WTC11 (cell line): ENCODE results near the gene PPM1B. TPM values are rescaled to one million over a fixed set of nuclear protein-coding genes. Genes with fewer than 3 reads are reported as not detected.

Experiments
- ATAC-seq: fragments of 200-7000 bp; cut with Tn5 transposase; 2 replicates; pipeline ENCODE4 v1.10.0; 2021; ENCODE audit warnings: mild to moderate bottlenecking, moderate library complexity
- CTCF ChIA-PET: fragments of 300-600 bp; sonication (Branson Sonifier 250); formaldehyde crosslinking; loops from one replicate; lab custom pipeline; 2021; ENCODE audit warnings: antibody characterized with exemption; lab: Charles Lee
- POLR2A ChIA-PET: fragments of 350-600 bp; sonication (Branson Sonifier 250); formaldehyde crosslinking; loops from one replicate; lab custom pipeline; 2021; ENCODE audit warnings: antibody characterized with exemption; lab: Charles Lee
- DNase-seq: peaks from one replicate; pipeline ENCODE4 v3.0.0; 2021; ENCODE audit warnings: low spot score
- H3K27ac Mint-ChIP-seq: 2 replicates; pipeline ENCODE4 v1.8.0; 2021; ENCODE audit warnings: mixed read lengths
- H3K27me3 Mint-ChIP-seq: 2 replicates; pipeline ENCODE4 v1.8.0; 2021; ENCODE audit warnings: low read depth, mild to moderate bottlenecking, moderate library complexity, mixed read lengths
- H3K36me3 Mint-ChIP-seq: 2 replicates; pipeline ENCODE4 v1.8.0; 2021; ENCODE audit warnings: mixed read lengths
- H3K4me1 Mint-ChIP-seq: 2 replicates; pipeline ENCODE4 v1.8.0; 2022; ENCODE audit warnings: mixed read lengths
- H3K4me3 Mint-ChIP-seq: 2 replicates; pipeline ENCODE4 v1.8.0; 2021; ENCODE audit warnings: mild to moderate bottlenecking, moderate library complexity, mixed read lengths
- H3K9me3 Mint-ChIP-seq: 2 replicates; pipeline ENCODE4 v1.8.0; 2021; ENCODE audit warnings: mixed read lengths
- ELF4 ChIP-seq: sonication (generic); formaldehyde crosslinking; IDR thresholded peaks from 2 replicates; pipeline ENCODE4 v1.8.1; 2022; ENCODE audit warnings: low read depth, mild to moderate bottlenecking, moderate library complexity, missing genetic modification reagents
- ZNF138 ChIP-seq: sonication (generic); formaldehyde crosslinking; conservative IDR thresholded peaks from 2 replicates; pipeline ENCODE4 v1.8.1; 2022; ENCODE audit warnings: mild to moderate bottlenecking, moderate library complexity, missing genetic modification reagents
- ZNF396 ChIP-seq: fragments of 250-450 bp; sonication (Bioruptor Pico); IDR thresholded peaks from 2 replicates; pipeline ENCODE4 v1.8.0; 2021; ENCODE audit warnings: mild to moderate bottlenecking, moderate library complexity, borderline replicate concordance
- total RNA-seq: library from RNA; stranded (reverse); gene quantifications from 3 replicates; pipeline ENCODE4 v1.2.3, GENCODE V29; 2021
- TF ChIP-seq, protein P1 (sequence below): fragments of 200-600 bp; IDR thresholded peaks from 2 replicates; pipeline ENCODE4 v1.8.0; 2022; ENCODE audit warnings: antibody characterized with exemption
- TF ChIP-seq, protein P2 (sequence below): fragments of 250-450 bp; sonication (Bioruptor Pico); IDR thresholded peaks from 2 replicates; pipeline ENCODE4 v1.9.0; 2021; ENCODE audit warnings: mild to moderate bottlenecking, borderline replicate concordance
- TF ChIP-seq, protein P3 (sequence below): sonication (generic); formaldehyde crosslinking; IDR thresholded peaks from 2 replicates; pipeline ENCODE4 v1.8.0; 2023; ENCODE audit warnings: missing genetic modification reagents
- TF ChIP-seq, protein P4 (sequence below): sonication (generic); formaldehyde crosslinking; IDR thresholded peaks from 2 replicates; pipeline ENCODE4 v1.8.0; 2022; ENCODE audit warnings: mild to moderate bottlenecking, missing genetic modification reagents
- TF ChIP-seq, protein P5 (sequence below): sonication (generic); formaldehyde crosslinking; IDR thresholded peaks from 2 replicates; pipeline ENCODE4 v1.8.1; 2023; ENCODE audit warnings: mild to moderate bottlenecking, missing genetic modification reagents, moderate library complexity
- TF ChIP-seq, protein P6 (sequence below): sonication (generic); formaldehyde crosslinking; IDR thresholded peaks from 2 replicates; pipeline ENCODE4 v1.8.1; 2023; ENCODE audit warnings: mild to moderate bottlenecking, missing genetic modification reagents, borderline replicate concordance

Gene PPM1B
- total RNA-seq, 1 experiment from 2014 or later, result 96.4 TPM

DNA sequence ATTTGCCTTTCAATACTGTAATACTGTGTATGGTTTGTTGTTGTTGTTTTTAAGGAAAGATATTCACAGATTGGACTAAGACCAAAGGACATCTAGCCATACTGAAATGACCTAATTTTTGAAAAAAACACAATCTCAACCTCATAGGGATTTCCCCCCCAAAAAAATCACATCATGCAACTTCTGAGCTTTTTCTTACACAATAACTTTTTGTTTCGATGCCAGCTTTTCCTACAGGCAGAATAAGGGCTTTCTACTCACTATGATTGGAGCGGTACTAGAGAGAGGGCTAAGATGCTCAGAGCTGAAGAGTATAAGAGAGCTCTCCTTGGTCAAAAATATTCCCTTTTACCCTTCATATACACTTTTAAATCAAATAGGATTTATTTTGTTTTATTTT, 74.2 kb downstream of the PPM1B start:
- ATAC-seq, result no peak

DNA sequence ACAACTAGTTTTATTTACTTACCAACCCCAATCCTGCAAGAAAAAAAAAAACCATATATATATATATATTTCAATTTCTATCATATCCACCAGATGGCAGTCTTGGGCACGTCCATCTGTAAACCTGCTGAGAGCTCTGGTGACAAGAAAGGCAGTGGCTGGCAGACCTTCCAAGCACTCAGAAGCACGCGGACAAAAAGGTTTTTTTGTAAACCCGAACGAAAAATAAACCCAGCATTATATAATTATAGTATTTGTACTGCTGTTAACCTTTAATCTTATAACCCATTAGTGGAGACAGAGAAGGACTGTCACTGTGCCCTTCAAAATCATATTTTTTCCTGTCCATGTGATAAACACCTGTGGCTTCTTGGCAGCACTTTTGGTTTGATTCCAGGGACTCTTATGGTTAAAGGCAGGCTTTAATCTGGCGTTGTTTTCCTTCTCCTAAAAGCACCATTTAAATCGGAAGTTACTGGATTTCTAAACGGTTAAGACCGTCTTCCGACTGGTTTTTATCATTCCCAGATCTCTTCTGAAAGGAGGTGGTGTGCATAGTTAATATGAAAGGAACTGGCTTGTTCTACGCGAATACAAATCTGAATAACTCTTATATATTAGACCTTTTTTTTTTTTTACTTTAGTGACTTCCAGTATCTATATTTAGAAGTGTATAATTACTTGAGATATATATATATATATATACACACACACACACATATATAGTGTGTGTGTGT, 75.6 kb downstream of the PPM1B start:
- POLR2A ChIA-PET, result interaction anchor here (0.7 kb wide), 1 partner anchor 159 kb away, joined by 3 read pairs; no protein-coding TSS in a partner anchor
- Mint-ChIP-seq H3K4me1 (peaks cover 32% of the 10 kb centered on the region), H3K4me3 (no peak overlapping the region), H3K27ac (no peak overlapping the region), H3K9me3 (no peaks in the 10 kb centered on the region), H3K36me3 (no peaks in the 10 kb centered on the region), H3K27me3 (no peaks in the 10 kb centered on the region)
- peak; percentile 49 for ATAC-seq
- peak; percentile 41 for DNase-seq
- TF ChIP-seq, protein P1, sequence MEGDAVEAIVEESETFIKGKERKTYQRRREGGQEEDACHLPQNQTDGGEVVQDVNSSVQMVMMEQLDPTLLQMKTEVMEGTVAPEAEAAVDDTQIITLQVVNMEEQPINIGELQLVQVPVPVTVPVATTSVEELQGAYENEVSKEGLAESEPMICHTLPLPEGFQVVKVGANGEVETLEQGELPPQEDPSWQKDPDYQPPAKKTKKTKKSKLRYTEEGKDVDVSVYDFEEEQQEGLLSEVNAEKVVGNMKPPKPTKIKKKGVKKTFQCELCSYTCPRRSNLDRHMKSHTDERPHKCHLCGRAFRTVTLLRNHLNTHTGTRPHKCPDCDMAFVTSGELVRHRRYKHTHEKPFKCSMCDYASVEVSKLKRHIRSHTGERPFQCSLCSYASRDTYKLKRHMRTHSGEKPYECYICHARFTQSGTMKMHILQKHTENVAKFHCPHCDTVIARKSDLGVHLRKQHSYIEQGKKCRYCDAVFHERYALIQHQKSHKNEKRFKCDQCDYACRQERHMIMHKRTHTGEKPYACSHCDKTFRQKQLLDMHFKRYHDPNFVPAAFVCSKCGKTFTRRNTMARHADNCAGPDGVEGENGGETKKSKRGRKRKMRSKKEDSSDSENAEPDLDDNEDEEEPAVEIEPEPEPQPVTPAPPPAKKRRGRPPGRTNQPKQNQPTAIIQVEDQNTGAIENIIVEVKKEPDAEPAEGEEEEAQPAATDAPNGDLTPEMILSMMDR, result peak; percentile 26; the same call in 1 of the 2 replicates
- TF ChIP-seq, protein P2, sequence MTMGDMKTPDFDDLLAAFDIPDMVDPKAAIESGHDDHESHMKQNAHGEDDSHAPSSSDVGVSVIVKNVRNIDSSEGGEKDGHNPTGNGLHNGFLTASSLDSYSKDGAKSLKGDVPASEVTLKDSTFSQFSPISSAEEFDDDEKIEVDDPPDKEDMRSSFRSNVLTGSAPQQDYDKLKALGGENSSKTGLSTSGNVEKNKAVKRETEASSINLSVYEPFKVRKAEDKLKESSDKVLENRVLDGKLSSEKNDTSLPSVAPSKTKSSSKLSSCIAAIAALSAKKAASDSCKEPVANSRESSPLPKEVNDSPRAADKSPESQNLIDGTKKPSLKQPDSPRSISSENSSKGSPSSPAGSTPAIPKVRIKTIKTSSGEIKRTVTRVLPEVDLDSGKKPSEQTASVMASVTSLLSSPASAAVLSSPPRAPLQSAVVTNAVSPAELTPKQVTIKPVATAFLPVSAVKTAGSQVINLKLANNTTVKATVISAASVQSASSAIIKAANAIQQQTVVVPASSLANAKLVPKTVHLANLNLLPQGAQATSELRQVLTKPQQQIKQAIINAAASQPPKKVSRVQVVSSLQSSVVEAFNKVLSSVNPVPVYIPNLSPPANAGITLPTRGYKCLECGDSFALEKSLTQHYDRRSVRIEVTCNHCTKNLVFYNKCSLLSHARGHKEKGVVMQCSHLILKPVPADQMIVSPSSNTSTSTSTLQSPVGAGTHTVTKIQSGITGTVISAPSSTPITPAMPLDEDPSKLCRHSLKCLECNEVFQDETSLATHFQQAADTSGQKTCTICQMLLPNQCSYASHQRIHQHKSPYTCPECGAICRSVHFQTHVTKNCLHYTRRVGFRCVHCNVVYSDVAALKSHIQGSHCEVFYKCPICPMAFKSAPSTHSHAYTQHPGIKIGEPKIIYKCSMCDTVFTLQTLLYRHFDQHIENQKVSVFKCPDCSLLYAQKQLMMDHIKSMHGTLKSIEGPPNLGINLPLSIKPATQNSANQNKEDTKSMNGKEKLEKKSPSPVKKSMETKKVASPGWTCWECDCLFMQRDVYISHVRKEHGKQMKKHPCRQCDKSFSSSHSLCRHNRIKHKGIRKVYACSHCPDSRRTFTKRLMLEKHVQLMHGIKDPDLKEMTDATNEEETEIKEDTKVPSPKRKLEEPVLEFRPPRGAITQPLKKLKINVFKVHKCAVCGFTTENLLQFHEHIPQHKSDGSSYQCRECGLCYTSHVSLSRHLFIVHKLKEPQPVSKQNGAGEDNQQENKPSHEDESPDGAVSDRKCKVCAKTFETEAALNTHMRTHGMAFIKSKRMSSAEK (CRISPR knock-in tag), result no peak
- CTCF ChIA-PET, result interaction anchor here (0.5 to 3.9 kb wide), 5 partner anchors 47 to 711 kb away, joined by 3 to 18 read pairs (median 5); no protein-coding TSS in a partner anchor

More for the DNA sequence above, 74.2 kb downstream of the PPM1B start:
- no peaks in the 10 kb centered on the region for H3K9me3 Mint-ChIP-seq
- no peak overlapping the region for H3K27ac Mint-ChIP-seq
- ChIA-PET CTCF (interaction anchor here (1.1 to 1.5 kb wide), 7 partner anchors 8 to 199 kb away, joined by 3 to 9 read pairs (median 4); no protein-coding TSS in a partner anchor), POLR2A (no interaction called here)
- no peaks in the 10 kb centered on the region for H3K27me3 Mint-ChIP-seq
- no peak overlapping the region for H3K4me3 Mint-ChIP-seq
- DNase-seq, result no peak
- TF ChIP-seq ZNF138 (CRISPR knock-in tag) (no peak), ELF4 (no peak), ZNF396 (CRISPR knock-in tag) (no peak)
- TF ChIP-seq, protein P3, sequence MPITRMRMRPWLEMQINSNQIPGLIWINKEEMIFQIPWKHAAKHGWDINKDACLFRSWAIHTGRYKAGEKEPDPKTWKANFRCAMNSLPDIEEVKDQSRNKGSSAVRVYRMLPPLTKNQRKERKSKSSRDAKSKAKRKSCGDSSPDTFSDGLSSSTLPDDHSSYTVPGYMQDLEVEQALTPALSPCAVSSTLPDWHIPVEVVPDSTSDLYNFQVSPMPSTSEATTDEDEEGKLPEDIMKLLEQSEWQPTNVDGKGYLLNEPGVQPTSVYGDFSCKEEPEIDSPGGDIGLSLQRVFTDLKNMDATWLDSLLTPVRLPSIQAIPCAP (CRISPR knock-in tag), result no peak
- TF ChIP-seq, protein P4, sequence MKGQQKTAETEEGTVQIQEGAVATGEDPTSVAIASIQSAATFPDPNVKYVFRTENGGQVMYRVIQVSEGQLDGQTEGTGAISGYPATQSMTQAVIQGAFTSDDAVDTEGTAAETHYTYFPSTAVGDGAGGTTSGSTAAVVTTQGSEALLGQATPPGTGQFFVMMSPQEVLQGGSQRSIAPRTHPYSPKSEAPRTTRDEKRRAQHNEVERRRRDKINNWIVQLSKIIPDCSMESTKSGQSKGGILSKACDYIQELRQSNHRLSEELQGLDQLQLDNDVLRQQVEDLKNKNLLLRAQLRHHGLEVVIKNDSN, result no peak
- TF ChIP-seq, protein P5, sequence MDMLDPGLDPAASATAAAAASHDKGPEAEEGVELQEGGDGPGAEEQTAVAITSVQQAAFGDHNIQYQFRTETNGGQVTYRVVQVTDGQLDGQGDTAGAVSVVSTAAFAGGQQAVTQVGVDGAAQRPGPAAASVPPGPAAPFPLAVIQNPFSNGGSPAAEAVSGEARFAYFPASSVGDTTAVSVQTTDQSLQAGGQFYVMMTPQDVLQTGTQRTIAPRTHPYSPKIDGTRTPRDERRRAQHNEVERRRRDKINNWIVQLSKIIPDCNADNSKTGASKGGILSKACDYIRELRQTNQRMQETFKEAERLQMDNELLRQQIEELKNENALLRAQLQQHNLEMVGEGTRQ (CRISPR knock-in tag), result no peak
- no peaks in the 10 kb centered on the region for H3K36me3 Mint-ChIP-seq
- H3K4me1 Mint-ChIP-seq, result peaks cover 29% of the 10 kb centered on the region

DNA sequence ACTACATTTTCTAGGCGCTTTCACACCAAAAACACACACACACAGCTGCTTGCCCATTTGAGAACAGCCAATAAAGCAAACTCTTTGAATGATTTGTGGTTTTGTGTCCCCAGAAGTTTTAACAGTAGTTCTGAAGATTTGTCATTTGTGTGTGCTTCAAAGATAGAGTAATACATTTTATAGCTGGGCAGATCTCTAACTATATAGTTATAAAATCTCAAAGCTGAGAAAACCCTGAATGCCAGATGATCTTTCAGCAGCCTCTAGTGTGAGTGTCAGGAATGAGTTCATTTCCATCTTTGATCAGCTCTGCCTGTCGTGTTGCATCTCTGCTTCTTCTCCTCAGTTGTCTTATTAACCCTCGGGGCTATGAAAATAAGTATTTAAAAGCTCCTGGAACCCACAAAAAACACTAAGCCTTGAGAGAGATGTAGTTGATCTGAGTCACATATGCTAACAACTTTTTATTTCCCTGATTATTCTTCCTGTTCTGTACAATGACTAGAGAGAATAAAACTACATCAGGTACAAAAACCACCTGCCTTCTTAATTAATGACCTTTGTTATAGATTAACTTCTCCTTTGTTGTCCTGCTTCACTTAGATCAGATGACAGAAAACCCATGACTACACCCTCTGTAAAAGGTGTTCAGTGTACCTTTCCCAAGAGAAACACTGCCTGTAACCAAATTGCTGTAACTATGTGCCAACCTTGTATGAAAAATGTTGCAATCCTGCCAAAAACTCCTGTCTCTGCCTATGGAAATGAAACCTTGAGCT, 76.6 kb downstream of the PPM1B start:
- H3K4me3 Mint-ChIP-seq, result no peak overlapping the region
- TF ChIP-seq, protein P6, sequence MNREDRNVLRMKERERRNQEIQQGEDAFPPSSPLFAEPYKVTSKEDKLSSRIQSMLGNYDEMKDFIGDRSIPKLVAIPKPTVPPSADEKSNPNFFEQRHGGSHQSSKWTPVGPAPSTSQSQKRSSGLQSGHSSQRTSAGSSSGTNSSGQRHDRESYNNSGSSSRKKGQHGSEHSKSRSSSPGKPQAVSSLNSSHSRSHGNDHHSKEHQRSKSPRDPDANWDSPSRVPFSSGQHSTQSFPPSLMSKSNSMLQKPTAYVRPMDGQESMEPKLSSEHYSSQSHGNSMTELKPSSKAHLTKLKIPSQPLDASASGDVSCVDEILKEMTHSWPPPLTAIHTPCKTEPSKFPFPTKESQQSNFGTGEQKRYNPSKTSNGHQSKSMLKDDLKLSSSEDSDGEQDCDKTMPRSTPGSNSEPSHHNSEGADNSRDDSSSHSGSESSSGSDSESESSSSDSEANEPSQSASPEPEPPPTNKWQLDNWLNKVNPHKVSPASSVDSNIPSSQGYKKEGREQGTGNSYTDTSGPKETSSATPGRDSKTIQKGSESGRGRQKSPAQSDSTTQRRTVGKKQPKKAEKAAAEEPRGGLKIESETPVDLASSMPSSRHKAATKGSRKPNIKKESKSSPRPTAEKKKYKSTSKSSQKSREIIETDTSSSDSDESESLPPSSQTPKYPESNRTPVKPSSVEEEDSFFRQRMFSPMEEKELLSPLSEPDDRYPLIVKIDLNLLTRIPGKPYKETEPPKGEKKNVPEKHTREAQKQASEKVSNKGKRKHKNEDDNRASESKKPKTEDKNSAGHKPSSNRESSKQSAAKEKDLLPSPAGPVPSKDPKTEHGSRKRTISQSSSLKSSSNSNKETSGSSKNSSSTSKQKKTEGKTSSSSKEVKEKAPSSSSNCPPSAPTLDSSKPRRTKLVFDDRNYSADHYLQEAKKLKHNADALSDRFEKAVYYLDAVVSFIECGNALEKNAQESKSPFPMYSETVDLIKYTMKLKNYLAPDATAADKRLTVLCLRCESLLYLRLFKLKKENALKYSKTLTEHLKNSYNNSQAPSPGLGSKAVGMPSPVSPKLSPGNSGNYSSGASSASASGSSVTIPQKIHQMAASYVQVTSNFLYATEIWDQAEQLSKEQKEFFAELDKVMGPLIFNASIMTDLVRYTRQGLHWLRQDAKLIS (CRISPR knock-in tag), result no peak
- TF ChIP-seq, protein P2 (CRISPR knock-in tag), result no peak

More for the DNA sequence above, 76.6 kb downstream of the PPM1B start:
- CTCF ChIA-PET, result interaction anchor here (0.6 to 3.9 kb wide), 11 partner anchors 11 to 710 kb away, joined by 3 to 18 read pairs (median 6); no protein-coding TSS in a partner anchor
- Mint-ChIP-seq H3K27me3 (no peaks in the 10 kb centered on the region), H3K4me1 (peaks cover 32% of the 10 kb centered on the region), H3K27ac (no peak overlapping the region; the same call in 1 of the 2 replicates), H3K36me3 (no peaks in the 10 kb centered on the region), H3K9me3 (no peaks in the 10 kb centered on the region)
- POLR2A ChIA-PET, result interaction anchor here (1.0 kb wide), 1 partner anchor 116 kb away, joined by 3 read pairs; the partner anchor contains the start of gene PREPL
- ATAC-seq, result no peak
- no peak for DNase-seq
